HL-60 (cell line): Measurements from ENCODE around the gene CMIP.

ENCODE experiments used
- DNase-seq, 2 experiments: peaks; one replicate each; pipeline ENCODE4 v3.0.0-alpha.2; 2010 to 2020; ENCODE audit warnings: low read depth in 1 of 2, low spot score in 1 of 2
- H3K27ac ChIP-seq: fragments of 250-450 bp; sonication (Bioruptor Pico); replicated peaks from 2 replicates; pipeline ENCODE4 v1.5.1; 2020; ENCODE audit warnings: mild to moderate bottlenecking, moderate library complexity
- H3K27me3 ChIP-seq: fragments of 250-450 bp; sonication (Bioruptor Pico); 2 replicates; pipeline ENCODE4 v1.5.1; 2021; ENCODE audit warnings: mild to moderate bottlenecking, moderate library complexity; ENCODE audit not compliant: insufficient read depth, poor library complexity, severe bottlenecking
- H3K4me3 ChIP-seq: replicated peaks from 2 replicates; pipeline ENCODE4 v1.5.1; 2011; ENCODE audit warnings: mild to moderate bottlenecking, control low read depth, low read length; ENCODE audit not compliant: insufficient read depth
- GABPA ChIP-seq: IDR thresholded peaks from 2 replicates; pipeline ENCODE4 v1.6.1; 2012; ENCODE audit warnings: low read depth
- POLR2AphosphoS5 ChIP-seq: IDR thresholded peaks from 2 replicates; pipeline ENCODE4 v1.6.1; 2012; ENCODE audit warnings: low read depth
- SPI1 ChIP-seq: IDR thresholded peaks from 2 replicates; pipeline ENCODE4 v1.6.1; 2012; ENCODE audit warnings: low read depth, mild to moderate bottlenecking, borderline replicate concordance
- TF ChIP-seq, protein P1 (sequence below): IDR thresholded peaks from one replicate; pipeline ENCODE4 v1.5.1; 2011; ENCODE audit warnings: low read length, control low read depth, inconsistent platforms; ENCODE audit not compliant: insufficient read depth
- TF ChIP-seq, protein P2 (sequence below): IDR thresholded peaks from 2 replicates; pipeline ENCODE4 v1.6.1; 2012; ENCODE audit warnings: low read depth; ENCODE audit not compliant: insufficient replicate concordance

The CMIP gene

DNA sequence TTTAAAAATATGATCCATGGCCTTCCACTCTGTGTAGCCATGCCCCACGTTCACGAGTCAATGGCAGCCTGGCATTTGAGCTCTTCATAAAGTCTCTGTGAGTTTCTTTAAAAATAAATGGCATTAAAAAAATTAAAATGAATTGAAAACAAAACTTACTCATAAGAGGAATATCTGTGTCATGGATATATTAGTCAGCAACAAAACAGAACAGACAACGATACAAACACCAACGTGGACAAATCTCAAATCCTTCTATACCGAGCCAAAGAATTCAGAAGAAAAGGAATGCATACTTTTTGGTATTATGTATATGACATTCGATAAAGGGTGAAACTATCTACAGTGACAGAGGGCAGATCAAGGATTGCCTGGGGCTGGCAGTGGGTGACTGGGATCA, 8.2 kb upstream of the CMIP start:
- Histone ChIP-seq H3K4me3 (no peak overlapping the region), H3K27ac (no peak overlapping the region), H3K27me3 (no peaks in the 10 kb centered on the region)
- DNase-seq = no peak
- TF ChIP-seq, protein P1, sequence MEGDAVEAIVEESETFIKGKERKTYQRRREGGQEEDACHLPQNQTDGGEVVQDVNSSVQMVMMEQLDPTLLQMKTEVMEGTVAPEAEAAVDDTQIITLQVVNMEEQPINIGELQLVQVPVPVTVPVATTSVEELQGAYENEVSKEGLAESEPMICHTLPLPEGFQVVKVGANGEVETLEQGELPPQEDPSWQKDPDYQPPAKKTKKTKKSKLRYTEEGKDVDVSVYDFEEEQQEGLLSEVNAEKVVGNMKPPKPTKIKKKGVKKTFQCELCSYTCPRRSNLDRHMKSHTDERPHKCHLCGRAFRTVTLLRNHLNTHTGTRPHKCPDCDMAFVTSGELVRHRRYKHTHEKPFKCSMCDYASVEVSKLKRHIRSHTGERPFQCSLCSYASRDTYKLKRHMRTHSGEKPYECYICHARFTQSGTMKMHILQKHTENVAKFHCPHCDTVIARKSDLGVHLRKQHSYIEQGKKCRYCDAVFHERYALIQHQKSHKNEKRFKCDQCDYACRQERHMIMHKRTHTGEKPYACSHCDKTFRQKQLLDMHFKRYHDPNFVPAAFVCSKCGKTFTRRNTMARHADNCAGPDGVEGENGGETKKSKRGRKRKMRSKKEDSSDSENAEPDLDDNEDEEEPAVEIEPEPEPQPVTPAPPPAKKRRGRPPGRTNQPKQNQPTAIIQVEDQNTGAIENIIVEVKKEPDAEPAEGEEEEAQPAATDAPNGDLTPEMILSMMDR = no peak
- TF ChIP-seq, protein P2, sequence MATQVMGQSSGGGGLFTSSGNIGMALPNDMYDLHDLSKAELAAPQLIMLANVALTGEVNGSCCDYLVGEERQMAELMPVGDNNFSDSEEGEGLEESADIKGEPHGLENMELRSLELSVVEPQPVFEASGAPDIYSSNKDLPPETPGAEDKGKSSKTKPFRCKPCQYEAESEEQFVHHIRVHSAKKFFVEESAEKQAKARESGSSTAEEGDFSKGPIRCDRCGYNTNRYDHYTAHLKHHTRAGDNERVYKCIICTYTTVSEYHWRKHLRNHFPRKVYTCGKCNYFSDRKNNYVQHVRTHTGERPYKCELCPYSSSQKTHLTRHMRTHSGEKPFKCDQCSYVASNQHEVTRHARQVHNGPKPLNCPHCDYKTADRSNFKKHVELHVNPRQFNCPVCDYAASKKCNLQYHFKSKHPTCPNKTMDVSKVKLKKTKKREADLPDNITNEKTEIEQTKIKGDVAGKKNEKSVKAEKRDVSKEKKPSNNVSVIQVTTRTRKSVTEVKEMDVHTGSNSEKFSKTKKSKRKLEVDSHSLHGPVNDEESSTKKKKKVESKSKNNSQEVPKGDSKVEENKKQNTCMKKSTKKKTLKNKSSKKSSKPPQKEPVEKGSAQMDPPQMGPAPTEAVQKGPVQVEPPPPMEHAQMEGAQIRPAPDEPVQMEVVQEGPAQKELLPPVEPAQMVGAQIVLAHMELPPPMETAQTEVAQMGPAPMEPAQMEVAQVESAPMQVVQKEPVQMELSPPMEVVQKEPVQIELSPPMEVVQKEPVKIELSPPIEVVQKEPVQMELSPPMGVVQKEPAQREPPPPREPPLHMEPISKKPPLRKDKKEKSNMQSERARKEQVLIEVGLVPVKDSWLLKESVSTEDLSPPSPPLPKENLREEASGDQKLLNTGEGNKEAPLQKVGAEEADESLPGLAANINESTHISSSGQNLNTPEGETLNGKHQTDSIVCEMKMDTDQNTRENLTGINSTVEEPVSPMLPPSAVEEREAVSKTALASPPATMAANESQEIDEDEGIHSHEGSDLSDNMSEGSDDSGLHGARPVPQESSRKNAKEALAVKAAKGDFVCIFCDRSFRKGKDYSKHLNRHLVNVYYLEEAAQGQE = no peak
- TF ChIP-seq POLR2AphosphoS5 = no peak
- no peak for TF ChIP-seq SPI1
- no peak for TF ChIP-seq GABPA

DNA sequence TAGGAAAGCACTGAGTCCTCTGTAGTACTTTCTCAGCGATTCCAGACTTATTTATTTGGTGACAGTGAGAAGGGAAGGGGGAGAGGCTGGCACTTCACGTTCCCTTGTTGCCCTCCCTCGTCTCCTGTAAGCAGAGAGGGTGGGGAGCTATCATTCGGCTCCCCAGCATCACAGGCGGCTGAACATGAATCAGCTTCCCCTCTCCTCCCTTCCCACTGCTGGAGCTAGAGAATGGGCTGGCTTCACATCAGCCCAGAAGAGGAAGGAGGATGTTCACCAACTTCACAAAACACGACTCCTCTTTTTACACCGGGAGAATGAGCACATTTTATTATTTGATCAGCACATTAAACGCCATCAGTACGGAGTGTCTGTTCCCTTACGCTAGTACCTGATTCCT, 6.7 kb upstream of the CMIP start:
- TF ChIP-seq POLR2AphosphoS5 = no peak
- TF ChIP-seq, protein P1 = no peak
- TF ChIP-seq, protein P2 = no peak
- no peak for TF ChIP-seq GABPA
- no peak for TF ChIP-seq SPI1
- Histone ChIP-seq H3K4me3 (no peak overlapping the region), H3K27ac (no peak overlapping the region), H3K27me3 (no peaks in the 10 kb centered on the region)
- DNase-seq = peak in 1 of 2 experiments; percentile 31

DNA sequence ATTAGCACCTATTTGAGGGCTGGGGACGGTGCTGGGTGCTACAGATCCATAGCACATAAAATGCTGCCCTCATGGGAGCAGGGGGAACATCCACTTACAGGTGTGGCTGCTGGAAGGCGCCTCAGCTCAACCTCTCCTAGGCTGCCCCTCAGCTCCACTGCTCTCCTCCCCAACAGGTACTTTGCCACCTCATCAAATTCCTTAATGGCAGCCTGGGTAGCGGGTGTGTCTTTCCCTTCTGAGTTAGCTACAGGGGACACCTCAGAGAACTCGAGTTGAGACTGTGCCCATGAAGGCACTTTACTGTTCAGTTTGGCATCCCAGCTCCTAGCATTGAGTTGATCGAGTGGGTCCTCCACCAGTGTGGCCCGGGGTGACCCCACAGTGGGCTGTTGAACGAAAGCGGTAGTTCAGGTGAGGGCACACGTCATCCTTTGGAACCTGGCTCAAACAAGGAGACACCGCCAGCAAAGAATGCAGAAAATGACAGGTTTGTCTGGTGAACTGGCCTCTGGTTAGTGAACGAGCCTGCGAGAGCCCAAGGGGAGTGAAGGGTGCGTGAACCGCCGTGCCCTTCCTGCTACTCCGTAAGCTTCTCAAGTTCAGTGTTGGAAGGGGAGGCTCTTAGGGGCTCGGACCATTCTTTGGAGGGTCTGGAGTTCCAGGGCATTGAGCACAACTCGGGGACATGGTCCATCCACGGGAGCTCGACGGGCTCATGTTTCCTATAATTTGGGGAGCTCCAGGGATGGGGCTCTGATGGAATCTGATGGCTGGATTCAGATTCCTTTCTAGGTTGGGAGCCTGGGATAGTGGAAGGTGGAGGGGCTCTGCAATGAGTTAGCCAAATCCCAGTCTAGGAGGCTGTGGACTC, 3.5 kb upstream of the CMIP start:
- Histone ChIP-seq H3K27ac (no peak overlapping the region), H3K27me3 (no peaks in the 10 kb centered on the region), H3K4me3 (no peak overlapping the region)
- no peak for DNase-seq
- TF ChIP-seq SPI1 = no peak
- TF ChIP-seq GABPA = no peak
- TF ChIP-seq, protein P1 = no peak
- no peak for TF ChIP-seq POLR2AphosphoS5
- TF ChIP-seq, protein P2 = no peak
